SK-N-SH (cell line): Measurements from ENCODE around the gene ORMDL3.

Experiments
- FOXJ3 ChIP-seq: sonication (generic); formaldehyde crosslinking; IDR thresholded peaks from 2 replicates; pipeline ENCODE4 v1.5.1; 2020; ENCODE audit warnings: mild to moderate bottlenecking, missing genetic modification reagents
- GATA2 ChIP-seq: sonication (generic); formaldehyde crosslinking; IDR thresholded peaks from 2 replicates; pipeline ENCODE4 v1.5.0; 2020; ENCODE audit warnings: mild to moderate bottlenecking, missing genetic modification reagents
- IRF3 ChIP-seq: fragments of 150-350 bp; IDR thresholded peaks from 2 replicates; pipeline ENCODE4 v1.6.1; 2016; ENCODE audit warnings: mild to moderate bottlenecking, low read depth, low read length
- MEF2A ChIP-seq: IDR thresholded peaks from 2 replicates; pipeline ENCODE4 v1.4.0; 2012; ENCODE audit warnings: low read depth, borderline replicate concordance
- MXI1 ChIP-seq: IDR thresholded peaks from 2 replicates; pipeline ENCODE4 v1.6.1; 2012; ENCODE audit warnings: mild to moderate bottlenecking, low read depth, low read length, improper control_type of control experiment
- POLR2AphosphoS5 ChIP-seq: IDR thresholded peaks from 2 replicates; pipeline ENCODE4 v1.6.1; 2012; ENCODE audit warnings: low read depth, low read length
- REST ChIP-seq: IDR thresholded peaks from 2 replicates; pipeline ENCODE4 v1.6.1; 2012; ENCODE audit warnings: mild to moderate bottlenecking, low read depth, low read length, moderate library complexity
- TEAD4 ChIP-seq: IDR thresholded peaks from 2 replicates; pipeline ENCODE4 v1.4.0; 2012; ENCODE audit warnings: mild to moderate bottlenecking, borderline replicate concordance; ENCODE audit not compliant: insufficient read depth
- TF ChIP-seq, protein P1 (sequence below): fragments of 200-600 bp; sonication (generic); IDR thresholded peaks from 2 replicates; pipeline ENCODE4 v1.6.1; 2017; ENCODE audit warnings: antibody characterized with exemption, mild to moderate bottlenecking, moderate library complexity
- TF ChIP-seq, protein P2 (sequence below): IDR thresholded peaks from 2 replicates; pipeline ENCODE4 v1.4.0; 2012; ENCODE audit warnings: low read depth, borderline replicate concordance

- TF ChIP-seq FOXJ3 (CRISPR knock-in tag) (no peak), IRF3 (no peak), REST (no peak), TEAD4 (no peak), MEF2A (no peak), MXI1 (no peak), POLR2AphosphoS5 (no peak), GATA2 (CRISPR knock-in tag) (no peak)
- TF ChIP-seq, protein P1, sequence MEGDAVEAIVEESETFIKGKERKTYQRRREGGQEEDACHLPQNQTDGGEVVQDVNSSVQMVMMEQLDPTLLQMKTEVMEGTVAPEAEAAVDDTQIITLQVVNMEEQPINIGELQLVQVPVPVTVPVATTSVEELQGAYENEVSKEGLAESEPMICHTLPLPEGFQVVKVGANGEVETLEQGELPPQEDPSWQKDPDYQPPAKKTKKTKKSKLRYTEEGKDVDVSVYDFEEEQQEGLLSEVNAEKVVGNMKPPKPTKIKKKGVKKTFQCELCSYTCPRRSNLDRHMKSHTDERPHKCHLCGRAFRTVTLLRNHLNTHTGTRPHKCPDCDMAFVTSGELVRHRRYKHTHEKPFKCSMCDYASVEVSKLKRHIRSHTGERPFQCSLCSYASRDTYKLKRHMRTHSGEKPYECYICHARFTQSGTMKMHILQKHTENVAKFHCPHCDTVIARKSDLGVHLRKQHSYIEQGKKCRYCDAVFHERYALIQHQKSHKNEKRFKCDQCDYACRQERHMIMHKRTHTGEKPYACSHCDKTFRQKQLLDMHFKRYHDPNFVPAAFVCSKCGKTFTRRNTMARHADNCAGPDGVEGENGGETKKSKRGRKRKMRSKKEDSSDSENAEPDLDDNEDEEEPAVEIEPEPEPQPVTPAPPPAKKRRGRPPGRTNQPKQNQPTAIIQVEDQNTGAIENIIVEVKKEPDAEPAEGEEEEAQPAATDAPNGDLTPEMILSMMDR, result no peak
- TF ChIP-seq, protein P2, sequence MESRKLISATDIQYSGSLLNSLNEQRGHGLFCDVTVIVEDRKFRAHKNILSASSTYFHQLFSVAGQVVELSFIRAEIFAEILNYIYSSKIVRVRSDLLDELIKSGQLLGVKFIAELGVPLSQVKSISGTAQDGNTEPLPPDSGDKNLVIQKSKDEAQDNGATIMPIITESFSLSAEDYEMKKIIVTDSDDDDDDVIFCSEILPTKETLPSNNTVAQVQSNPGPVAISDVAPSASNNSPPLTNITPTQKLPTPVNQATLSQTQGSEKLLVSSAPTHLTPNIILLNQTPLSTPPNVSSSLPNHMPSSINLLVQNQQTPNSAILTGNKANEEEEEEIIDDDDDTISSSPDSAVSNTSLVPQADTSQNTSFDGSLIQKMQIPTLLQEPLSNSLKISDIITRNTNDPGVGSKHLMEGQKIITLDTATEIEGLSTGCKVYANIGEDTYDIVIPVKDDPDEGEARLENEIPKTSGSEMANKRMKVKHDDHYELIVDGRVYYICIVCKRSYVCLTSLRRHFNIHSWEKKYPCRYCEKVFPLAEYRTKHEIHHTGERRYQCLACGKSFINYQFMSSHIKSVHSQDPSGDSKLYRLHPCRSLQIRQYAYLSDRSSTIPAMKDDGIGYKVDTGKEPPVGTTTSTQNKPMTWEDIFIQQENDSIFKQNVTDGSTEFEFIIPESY, result no peak
These were observed 13.4 kb downstream of the ORMDL3 start for GRCh38 chr17:39913989-39914388.
